B cell (primary cell): ENCODE data around the gene PRKCH. TPM values are rescaled to one million over a fixed set of nuclear protein-coding genes. Genes with fewer than 3 reads are reported as not detected.

ENCODE experiments used
- ATAC-seq: fragments of 200-7000 bp; cut with Tn5 transposase; one replicate; pipeline ENCODE4 v1.10.0; 2021; ENCODE audit warnings: low read depth, mild to moderate bottlenecking, moderate number of reproducible peaks, moderate library complexity
- CTCF ChIA-PET: fragments of 350-600 bp; sonication (Branson Sonifier 250); formaldehyde crosslinking; loops from one replicate; lab custom pipeline; 2021; ENCODE audit warnings: antibody characterized with exemption, inconsistent platforms; lab: Charles Lee
- POLR2A ChIA-PET: fragments of 350-600 bp; sonication (Branson Sonifier 250); formaldehyde crosslinking; loops from one replicate; lab custom pipeline; 2021; ENCODE audit warnings: antibody characterized with exemption; lab: Charles Lee
- DNase-seq: peaks from one replicate; pipeline ENCODE4 v3.0.0; 2013
- H2AFZ ChIP-seq: 2 replicates; pipeline ENCODE4 v1.6.1; 2012; ENCODE audit warnings: mild to moderate bottlenecking, low read depth, low read length; ENCODE audit not compliant: insufficient read depth, poor library complexity, severe bottlenecking
- H3K27ac ChIP-seq, 2 donors: 1 replicate in 1 of 2; 2 replicates in 1 of 2; pipeline ENCODE4 v1.5.1; 2012 to 2013; ENCODE audit warnings: low read length in 2 of 2, mild to moderate bottlenecking in 2 of 2, moderate library complexity in 1 of 2
- H3K27me3 ChIP-seq, 4 experiments: fragments of 200-600 bp in 1 of 4; sonication (generic) in 1 of 4; replicated peaks in 1 of 4; 1 replicate in 2 of 4; 2 replicates in 2 of 4; pipeline versions ENCODE4 v1.6.1 to v1.7.0; 2013 to 2016; ENCODE audit warnings: low read length in 3 of 4, mild to moderate bottlenecking in 2 of 4, mixed read lengths in 1 of 4, moderate library complexity in 1 of 4; ENCODE audit not compliant: insufficient read depth in 4 of 4, control insufficient read depth in 3 of 4; ENCODE audit errors: control extremely low read depth in 1 of 4
- H3K36me3 ChIP-seq, 2 experiments: replicated peaks in 1 of 2; 1 replicate in 1 of 2; 2 replicates in 1 of 2; pipeline versions ENCODE4 v1.6.1 to v1.7.1; 2013; ENCODE audit warnings: low read length in 1 of 2; ENCODE audit not compliant: insufficient read depth in 2 of 2, control insufficient read depth in 1 of 2; ENCODE audit errors: control extremely low read depth in 1 of 2, extremely low read depth in 1 of 2
- H3K4me1 ChIP-seq, 2 donors: fragments of 200-600 bp in 1 of 2; sonication (generic) in 1 of 2; 1 replicate in 1 of 2; 2 replicates in 1 of 2; pipeline versions ENCODE4 v1.5.1 to v1.6.1; 2013 to 2017; ENCODE audit warnings: low read length in 2 of 2; ENCODE audit not compliant: control insufficient read depth in 2 of 2, insufficient read depth in 2 of 2
- H3K4me2 ChIP-seq: replicated peaks from 2 replicates; pipeline ENCODE3; 2012; ENCODE audit warnings: mild to moderate bottlenecking, low read depth, low read length; ENCODE audit not compliant: poor library complexity, severe bottlenecking
- H3K4me3 ChIP-seq, 5 experiments: fragments of 200-600 bp in 1 of 5; sonication (generic) in 1 of 5; 1 replicate in 3 of 5; 2 replicates in 2 of 5; pipeline versions ENCODE4 v1.5.1 to v1.7.0; 2011 to 2016; ENCODE audit warnings: low read length in 4 of 5, mild to moderate bottlenecking in 4 of 5, low read depth in 2 of 5, control low read depth in 1 of 5, moderate library complexity in 1 of 5; ENCODE audit not compliant: insufficient read depth in 1 of 5; ENCODE audit errors: control extremely low read depth in 1 of 5, extremely low read depth in 1 of 5
- H3K79me2 ChIP-seq: fragments of 200-600 bp; sonication (generic); one replicate; pipeline ENCODE4 v1.6.0; 2016; ENCODE audit warnings: low read length; ENCODE audit not compliant: control insufficient read depth, insufficient read depth
- H3K9ac ChIP-seq: fragments of 200-600 bp; sonication (generic); 2 replicates; pipeline ENCODE4 v1.6.1; 2017; ENCODE audit warnings: mild to moderate bottlenecking, low read length, moderate library complexity
- H3K9me3 ChIP-seq, 3 donors: one replicate each; pipeline versions ENCODE4 v1.6.1 to v1.7.1; 2013; ENCODE audit warnings: low read length in 2 of 3; ENCODE audit not compliant: control insufficient read depth in 2 of 3, insufficient read depth in 1 of 3; ENCODE audit errors: control extremely low read depth in 1 of 3
- H4K20me1 ChIP-seq: 2 replicates; pipeline ENCODE4 v1.6.0; 2012; ENCODE audit warnings: mild to moderate bottlenecking, low read length; ENCODE audit not compliant: insufficient read depth, control insufficient read depth, poor library complexity, severe bottlenecking
- H3K27ac Mint-ChIP-seq: one replicate; pipeline ENCODE4 v1.8.0; 2021; ENCODE audit warnings: mixed read lengths
- H3K27me3 Mint-ChIP-seq: one replicate; pipeline ENCODE4 v1.8.0; 2021; ENCODE audit warnings: mixed read lengths
- H3K4me1 Mint-ChIP-seq: one replicate; pipeline ENCODE4 v1.8.0; 2021; ENCODE audit warnings: mixed read lengths
- H3K4me3 Mint-ChIP-seq: one replicate; pipeline ENCODE4 v1.8.0; 2021; ENCODE audit warnings: mixed read lengths
- H3K9me3 Mint-ChIP-seq: one replicate; pipeline ENCODE4 v1.8.0; 2022; ENCODE audit warnings: mixed read lengths; ENCODE audit not compliant: insufficient read depth
- CTCF ChIP-seq: fragments of 200-600 bp; IDR thresholded peaks from one replicate; pipeline ENCODE4 v1.8.0; 2022; ENCODE audit warnings: antibody characterized with exemption, mild to moderate bottlenecking
- EZH2 ChIP-seq: IDR thresholded peaks from 2 replicates; pipeline ENCODE4 v1.6.1; 2012; ENCODE audit warnings: borderline replicate concordance, low read depth, mild to moderate bottlenecking, moderate library complexity, low read length; ENCODE audit not compliant: insufficient read depth, poor library complexity, severe bottlenecking
- WGBS: methylation state at CpG from one replicate; pipeline ENCODE4 v1.1.5; 2013; ENCODE audit warnings: missing lambda C conversion rate; ENCODE audit not compliant: insufficient coverage; 5-methylcytosine and 5-hydroxymethylcytosine counted together
- intact Hi-C: fragments of 100-400 bp; cut with micrococcal nuclease; formaldehyde crosslinking; loops from one replicate; pipeline ENCODE4 v1.10.0; 2022
- polyA plus RNA-seq: library from polyadenylated mRNA; depleted of rRNA; stranded (reverse); fragments of >200 nt; gene quantifications from 2 replicates; pipeline ENCODE4 v1.2.3, GENCODE V29; 2012
- total RNA-seq, 2 donors: library from RNA; stranded (reverse); fragments of 120-200 nt in 1 of 2; gene quantifications; 1 replicate in 1 of 2; 2 replicates in 1 of 2; pipeline versions ENCODE4 v1.2.3 to v1.2.4, GENCODE V29; 2013 to 2022

The PRKCH gene
- total and polyA plus RNA-seq, 2 donors (not counting 1 experiment from before 2014, with no cell fraction given), result 2.0 to 5.0 TPM

- POLR2A ChIA-PET, result no interaction called here
Observed at GRCh38 chr14:61281186-61281947, 40.0 kb upstream of the PRKCH start, which contains the start of gene TMEM30B. TMEM30B (minus strand) TSS chr14:61281338; CDS start chr14:61281147, 191 bp downstream.

More at GRCh38 chr14:61281186-61281947, 40.0 kb upstream of the PRKCH start, which contains the start of gene TMEM30B:
- WGBS, result 13% methylated on average over 36 of the region's 43 CpGs
- H3K27ac Mint-ChIP-seq, result peak within 1 kb of the TSS; percentile 65
- TF ChIP-seq EZH2 (no peak), CTCF (no peak)
- Histone ChIP-seq H3K4me3 (peak within 1 kb of the TSS in 4 of 5 experiments; percentile 18 to 53 (median 42)), H3K27me3 (peaks cover 0 to 29% (median 26%) of the 10 kb centered on the region in 4 experiments), H3K79me2 (no peaks in the 10 kb centered on the region), H2AFZ (peak within 1 kb of the TSS; percentile 65), H3K9me3 (peaks cover 0 to 4% (median 0%) of the 10 kb centered on the region in 3 donors), H3K9ac (peak within 1 kb of the TSS; percentile 51), H3K36me3 (no peaks in the 10 kb centered on the region), H3K27ac (no peak within 1 kb of the TSS), H4K20me1 (no peaks in the 10 kb centered on the region), H3K4me1 (peaks cover 10 to 18% of the 10 kb centered on the region in 2 donors), H3K4me2 (peak within 1 kb of the TSS; percentile 79)
- DNase-seq (no peak), ATAC-seq (no peak)
- CTCF ChIA-PET, result interaction anchor here (1.2 to 1.7 kb wide), 3 partner anchors 10 to 931 kb away, joined by 3 to 5 read pairs (median 5); no protein-coding TSS in a partner anchor
- H3K4me1 Mint-ChIP-seq, result peaks cover 13% of the 10 kb centered on the region
- H3K27me3 Mint-ChIP-seq, result peaks cover 67% of the 10 kb centered on the region
- no peaks in the 10 kb centered on the region for H3K9me3 Mint-ChIP-seq
- intact Hi-C loops, result no loop called here
- H3K4me3 Mint-ChIP-seq, result peak within 1 kb of the TSS; percentile 83
